Putamen (tissue), 1 donor: ENCODE results near the gene DDRGK1.
A peak's percentile ranks its signal among the peaks of the same experiment; 100 is the strongest.
"Not testable (repeated sequence)": the region's sequence is repeated elsewhere in the genome, so short reads cannot be mapped to it uniquely, and the experiment has no call there.

ENCODE experiments used
- DNase-seq: peaks from one replicate; pipeline ENCODE4 v3.0.0-alpha.2; 2016; ENCODE audit warnings: low spot score

The DDRGK1 gene

GRCh38 chr20:3183896-3184612, 20.4 kb downstream of the DDRGK1 start:
- DNase-seq = no peak

- DNase-seq = not testable (repeated sequence)
These were observed 22.1 kb downstream of the DDRGK1 start for GRCh38 chr20:3182429-3182828.

GRCh38 chr20:3181270-3181669, 23.2 kb downstream of the DDRGK1 start:
- no peak for DNase-seq

GRCh38 chr20:3180319-3180718, 24.2 kb downstream of the DDRGK1 start:
- no peak for DNase-seq

GRCh38 chr20:3177746-3178485, 26.6 kb downstream of the DDRGK1 start:
- no peak for DNase-seq

- no peak for DNase-seq
These were observed 29.2 kb downstream of the DDRGK1 start for GRCh38 chr20:3175270-3175669.

GRCh38 chr20:3174442-3175261, 29.8 kb downstream of the DDRGK1 start:
- DNase-seq = no peak

- peak; percentile 89 for DNase-seq
These were observed 30.7 kb downstream of the DDRGK1 start for GRCh38 chr20:3173610-3174441.

GRCh38 chr20:3172933-3173609, 31.4 kb downstream of the DDRGK1 start, which contains the start of gene LZTS3:
LZTS3 (minus strand) TSS chr20:3173549; CDS start chr20:3167163, 6,386 bp downstream.
- peak; percentile 64 for DNase-seq

GRCh38 chr20:3172126-3172932, 32.2 kb downstream of the DDRGK1 start:
- DNase-seq = no peak

GRCh38 chr20:3171391-3172125, 32.9 kb downstream of the DDRGK1 start:
- DNase-seq = no peak

- DNase-seq = no peak
These were observed 35.5 kb downstream of the DDRGK1 start for GRCh38 chr20:3168829-3169590.

GRCh38 chr20:3168079-3168828, 36.2 kb downstream of the DDRGK1 start:
- no peak for DNase-seq

- no peak for DNase-seq
These were observed 36.8 kb downstream of the DDRGK1 start for GRCh38 chr20:3167738-3168078.

GRCh38 chr20:3166913-3167342, 37.6 kb downstream of the DDRGK1 start:
- DNase-seq = no peak

GRCh38 chr20:3166338-3166912, 38.1 kb downstream of the DDRGK1 start:
- DNase-seq = no peak

GRCh38 chr20:3165473-3166337, 38.8 kb downstream of the DDRGK1 start:
- peak; percentile 63 for DNase-seq
